DMS79 treated with DMSO at 0.1 percent for 48 hours (cell line): ENCODE measurements around the gene SRRD.

Source experiments
- DNase-seq: peaks from one replicate; lab custom pipeline; 2025; lab: John Stamatoyannopoulos, UW

The SRRD gene

GRCh38 chr22:26453812-26454500 lies 29.7 kb upstream of the SRRD start:
- no peak for DNase-seq

- DNase-seq: no peak
These were observed 25.9 kb upstream of the SRRD start for GRCh38 chr22:26457661-26458272.

GRCh38 chr22:26460202-26460601 lies 23.5 kb upstream of the SRRD start:
- DNase-seq: no peak

GRCh38 chr22:26461188-26461810 lies 22.4 kb upstream of the SRRD start:
- peak; percentile 19 for DNase-seq

GRCh38 chr22:26462051-26462450 lies 21.6 kb upstream of the SRRD start:
- no peak for DNase-seq

GRCh38 chr22:26462641-26463040 lies 21.0 kb upstream of the SRRD start:
- DNase-seq: no peak

- DNase-seq: peak; percentile 9
These were observed 20.5 kb upstream of the SRRD start for GRCh38 chr22:26463101-26463661.

GRCh38 chr22:26463688-26464087 lies 20.0 kb upstream of the SRRD start:
- DNase-seq: no peak

GRCh38 chr22:26464312-26464711 lies 19.4 kb upstream of the SRRD start:
- no peak for DNase-seq

GRCh38 chr22:26466196-26466595 lies 17.5 kb upstream of the SRRD start:
- DNase-seq: no peak

- DNase-seq: no peak
These were observed 12.9 kb upstream of the SRRD start for GRCh38 chr22:26470807-26471206.

- DNase-seq: no peak
These were observed 12.2 kb upstream of the SRRD start for GRCh38 chr22:26471522-26471921.

- no peak for DNase-seq
These were observed 9.0 kb upstream of the SRRD start for GRCh38 chr22:26474682-26475081.

GRCh38 chr22:26476705-26477340 lies 6.9 kb upstream of the SRRD start:
- no peak for DNase-seq

- DNase-seq: no peak
These were observed 6.3 kb upstream of the SRRD start for GRCh38 chr22:26477341-26477731.

GRCh38 chr22:26479043-26479791 lies 4.5 kb upstream of the SRRD start:
- DNase-seq: no peak

GRCh38 chr22:26479792-26480610 lies 3.7 kb upstream of the SRRD start:
- no peak for DNase-seq

- DNase-seq: no peak
These were observed 3.1 kb upstream of the SRRD start for GRCh38 chr22:26480611-26480932.

- DNase-seq: no peak
These were observed 2.5 kb upstream of the SRRD start for GRCh38 chr22:26481112-26481693.

GRCh38 chr22:26481694-26482093 lies 2.0 kb upstream of the SRRD start:
- DNase-seq: no peak

GRCh38 chr22:26482161-26482560 lies 1.5 kb upstream of the SRRD start:
- no peak for DNase-seq
